A673 (cell line): ENCODE data around the gene KIF5C. TPM values are rescaled to one million over a fixed set of nuclear protein-coding genes. Genes with fewer than 3 reads are reported as not detected.

Source experiments
- BruUV-seq: library from RNA; stranded (reverse); fragments of 400-500 nt; replicated peaks from 2 replicates; lab custom pipeline; 2021; lab: Mats Ljungman, UMichigan
- CTCF ChIA-PET: fragments of 300-600 bp; sonication (Branson Sonifier 250); formaldehyde crosslinking; loops from one replicate; lab custom pipeline; 2022; ENCODE audit warnings: antibody characterized with exemption; lab: Charles Lee
- POLR2A ChIA-PET: fragments of 300-600 bp; sonication (Branson Sonifier 250); formaldehyde crosslinking; loops from one replicate; lab custom pipeline; 2022; ENCODE audit warnings: antibody characterized with exemption; ENCODE audit not compliant: low non-redundant PET; lab: Charles Lee
- DNase-seq: peaks from one replicate; pipeline ENCODE4 v3.0.0-alpha.2; 2015; ENCODE audit warnings: low spot score
- H3K27ac ChIP-seq: fragments of 200-600 bp; sonication (generic); 2 replicates; pipeline ENCODE4 v1.5.1; 2016; ENCODE audit warnings: mixed run types, low read depth, mild to moderate bottlenecking, mixed read lengths, antibody characterized with exemption, low read length; ENCODE audit not compliant: poor library complexity, severe bottlenecking
- H3K27me3 ChIP-seq: fragments of 200-600 bp; sonication (generic); replicated peaks from 2 replicates; pipeline ENCODE4 v1.6.1; 2017; ENCODE audit warnings: mixed run types, low read depth, mild to moderate bottlenecking, mixed read lengths, antibody characterized with exemption, low read length; ENCODE audit not compliant: insufficient read depth, poor library complexity
- H3K36me3 ChIP-seq: fragments of 200-600 bp; sonication (generic); 2 replicates; pipeline ENCODE4 v1.6.1; 2016; ENCODE audit warnings: mixed run types, mild to moderate bottlenecking, mixed read lengths, antibody characterized with exemption, low read length; ENCODE audit not compliant: insufficient read depth, poor library complexity, severe bottlenecking
- H3K4me1 ChIP-seq: fragments of 200-600 bp; sonication (generic); 2 replicates; pipeline ENCODE4 v1.6.1; 2017; ENCODE audit warnings: mixed run types, mild to moderate bottlenecking, mixed read lengths, antibody characterized with exemption, low read length; ENCODE audit not compliant: insufficient read depth, poor library complexity, severe bottlenecking
- H3K4me3 ChIP-seq: fragments of 200-600 bp; sonication (generic); 2 replicates; pipeline ENCODE4 v1.5.1; 2016; ENCODE audit warnings: low read depth, mixed run types, mild to moderate bottlenecking, mixed read lengths, low read length; ENCODE audit not compliant: poor library complexity, severe bottlenecking
- H3K9me3 ChIP-seq: fragments of 200-600 bp; sonication (generic); 2 replicates; pipeline ENCODE4 v1.6.1; 2016; ENCODE audit warnings: mixed run types, low read depth, mild to moderate bottlenecking, mixed read lengths, antibody characterized with exemption, low read length; ENCODE audit not compliant: poor library complexity, severe bottlenecking
- CTCF ChIP-seq: fragments of 300-800, 200-600 bp; sonication (generic); conservative IDR thresholded peaks from 2 replicates; pipeline ENCODE4 v1.5.1; 2017; ENCODE audit warnings: low read depth, mild to moderate bottlenecking, antibody characterized with exemption, low read length, moderate library complexity, mixed read lengths
- EZH2 ChIP-seq: fragments of 200-600 bp; sonication (generic); IDR thresholded peaks from 2 replicates; pipeline ENCODE4 v1.6.1; 2017; ENCODE audit warnings: borderline replicate concordance, low read depth, mild to moderate bottlenecking, mixed read lengths, antibody characterized with exemption, low read length; ENCODE audit not compliant: poor library complexity, severe bottlenecking
- intact Hi-C: fragments of 100-400 bp; cut with micrococcal nuclease; formaldehyde crosslinking; loops from one replicate; pipeline ENCODE4 v1.10.0; 2022; ENCODE audit not compliant: unreplicated experiment
- total RNA-seq: library from RNA; stranded (reverse); gene quantifications from 2 replicates; pipeline ENCODE4 v1.2.3, GENCODE V29; 2021

Gene KIF5C
- total RNA-seq, 1 experiment from 2014 or later, result 0.58 TPM

DNA sequence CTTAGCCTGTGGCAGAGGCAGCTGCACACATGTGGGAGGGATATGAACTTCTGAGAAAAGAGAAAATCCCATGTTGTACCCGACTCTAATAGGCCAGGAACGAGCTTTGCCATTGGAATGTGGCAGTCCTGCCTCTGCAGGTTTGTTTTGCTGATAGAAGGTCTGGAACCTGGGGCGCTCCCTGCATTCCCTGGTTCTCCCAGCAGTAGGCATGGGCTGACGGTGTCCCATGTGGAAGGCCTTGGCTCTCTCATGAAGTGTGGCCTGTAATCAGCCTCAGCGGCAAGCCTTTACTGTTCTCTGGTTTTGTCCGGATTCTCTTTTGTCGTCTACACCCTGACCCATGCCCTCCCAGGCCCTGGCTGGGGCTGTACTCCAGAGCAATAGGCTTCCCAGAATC, 72.3 kb downstream of the KIF5C start:
- TF ChIP-seq EZH2, result no peak
- DNase-seq, result no peak
- H3K4me1 ChIP-seq, result no peaks in the 10 kb centered on the region
- ChIA-PET POLR2A (no interaction called here), CTCF (no interaction called here)
- intact Hi-C loops, result no loop called here
- BruUV-seq, result no TSS peak
- no peak overlapping the region for H3K27ac ChIP-seq
- H3K4me3 ChIP-seq, result no peak overlapping the region
- no peaks in the 10 kb centered on the region for H3K36me3 ChIP-seq
- no peaks in the 10 kb centered on the region for H3K27me3 ChIP-seq
- H3K9me3 ChIP-seq, result peaks cover 8% of the 10 kb centered on the region

DNA sequence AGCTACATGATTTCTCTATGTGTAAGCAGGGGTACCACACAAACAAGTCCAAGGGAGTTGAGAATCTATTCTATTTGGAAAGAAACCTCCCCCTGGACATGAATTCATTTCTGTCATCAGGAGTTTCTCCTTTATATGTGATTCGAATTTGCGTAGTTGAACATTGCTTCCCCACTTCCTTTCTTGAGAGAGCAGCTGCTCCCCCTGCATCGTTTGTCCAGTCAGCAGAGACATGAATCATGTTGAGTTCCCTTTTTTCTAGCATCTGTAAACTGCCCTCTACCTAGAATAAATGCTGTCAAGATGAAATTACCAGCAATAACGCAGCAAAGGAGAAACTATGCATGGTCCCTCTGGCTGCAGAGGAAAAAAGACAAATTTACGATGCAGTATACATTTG, 73.8 kb downstream of the KIF5C start:
- H3K36me3 ChIP-seq, result no peaks in the 10 kb centered on the region
- CTCF ChIA-PET, result no interaction called here

DNA sequence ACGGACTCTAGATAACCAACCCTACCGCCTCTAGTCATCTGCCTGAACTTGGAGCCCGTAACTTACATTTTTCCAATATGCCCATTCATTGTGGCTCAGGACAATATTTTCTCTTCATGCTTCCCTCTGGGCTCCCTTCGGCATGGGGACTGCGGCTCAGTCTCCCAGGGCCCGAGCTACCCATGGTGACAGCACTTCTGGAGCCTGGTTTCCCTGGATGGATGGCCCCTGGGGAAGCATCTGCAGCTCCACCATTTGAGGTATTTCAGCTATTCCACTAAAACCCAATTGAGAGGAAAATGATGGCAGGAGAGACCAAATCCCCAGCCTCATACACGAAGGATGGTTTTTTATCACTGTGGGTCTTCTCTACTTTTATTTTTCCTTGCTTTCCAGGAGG, 74.3 kb downstream of the KIF5C start:
- no peak overlapping the region for H3K27ac ChIP-seq
- H3K4me3 ChIP-seq, result no peak overlapping the region
- no peaks in the 10 kb centered on the region for H3K27me3 ChIP-seq
- peaks cover 8% of the 10 kb centered on the region for H3K9me3 ChIP-seq
- BruUV-seq, result no TSS peak
- H3K4me1 ChIP-seq, result no peaks in the 10 kb centered on the region
- ChIA-PET POLR2A (no interaction called here), CTCF (no interaction called here)
- no peaks in the 10 kb centered on the region for H3K36me3 ChIP-seq
- TF ChIP-seq CTCF (no peak), EZH2 (no peak)
- no peak for DNase-seq
- intact Hi-C loops, result no loop called here

More for the DNA sequence above, 73.8 kb downstream of the KIF5C start:
- Histone ChIP-seq H3K4me3 (no peak overlapping the region), H3K9me3 (peaks cover 8% of the 10 kb centered on the region), H3K27ac (no peak overlapping the region), H3K27me3 (no peaks in the 10 kb centered on the region), H3K4me1 (no peaks in the 10 kb centered on the region)
- intact Hi-C loops, result no loop called here
- no TSS peak for BruUV-seq
- TF ChIP-seq EZH2 (no peak), CTCF (no peak)
- no peak for DNase-seq
- POLR2A ChIA-PET, result no interaction called here

- intact Hi-C loops, result no loop called here
- no peak overlapping the region for H3K27ac ChIP-seq
- no peaks in the 10 kb centered on the region for H3K9me3 ChIP-seq
- H3K4me1 ChIP-seq, result no peaks in the 10 kb centered on the region
- peaks cover 3% of the 10 kb centered on the region for H3K27me3 ChIP-seq
- no peak for DNase-seq
- H3K4me3 ChIP-seq, result no peak overlapping the region
- TF ChIP-seq EZH2 (no peak), CTCF (no peak)
- ChIA-PET POLR2A (interaction anchor here (0.6 kb wide), 1 partner anchor 15 kb away, joined by 5 read pairs; no protein-coding TSS in a partner anchor), CTCF (no interaction called here)
- BruUV-seq, result no TSS peak
- H3K36me3 ChIP-seq, result no peaks in the 10 kb centered on the region
These were observed 77.6 kb downstream of the KIF5C start for GRCh38 chr2:148952621-148953020.
